Psoas muscle (tissue), 8 donors: ENCODE data around the gene DYRK1B. TPM values are rescaled to one million over a fixed set of nuclear protein-coding genes. Genes with fewer than 3 reads are reported as not detected.

ENCODE experiments used
- ATAC-seq, 4 donors: fragments of 200-7000 bp; cut with Tn5 transposase; one replicate each; pipeline ENCODE4 v1.9.1; 2020; ENCODE audit warnings: moderate library complexity in 3 of 4, mild to moderate bottlenecking in 2 of 4
- DNase-seq, 2 donors: peaks; one replicate each; pipeline ENCODE4 v3.0.0-alpha.2; 2020
- H3K27ac ChIP-seq: fragments of 200-600 bp; one replicate; pipeline ENCODE4 v1.8.0; 2022
- H3K27me3 ChIP-seq, 3 donors: fragments of 200-600 bp in 1 of 3; one replicate each; pipeline versions ENCODE4 v1.6.1 to v1.8.0; 2013 to 2022; ENCODE audit warnings: low read length in 2 of 3, mild to moderate bottlenecking in 2 of 3, moderate library complexity in 1 of 3; ENCODE audit not compliant: insufficient read depth in 3 of 3
- H3K36me3 ChIP-seq, 2 donors: fragments of 200-600 bp in 1 of 2; one replicate each; pipeline versions ENCODE4 v1.6.1 to v1.8.0; 2013 to 2022; ENCODE audit warnings: low read depth in 1 of 2, mild to moderate bottlenecking in 1 of 2, moderate library complexity in 1 of 2; ENCODE audit not compliant: insufficient read depth in 1 of 2
- H3K4me1 ChIP-seq: fragments of 200-600 bp; one replicate; pipeline ENCODE4 v1.8.0; 2022
- H3K4me3 ChIP-seq: fragments of 200-600 bp; one replicate; pipeline ENCODE4 v1.8.0; 2022; ENCODE audit warnings: mild to moderate bottlenecking
- H3K9me3 ChIP-seq: fragments of 200-600 bp; one replicate; pipeline ENCODE4 v1.8.0; 2022
- CTCF ChIP-seq: fragments of 200-600 bp; IDR thresholded peaks from one replicate; pipeline ENCODE4 v1.8.0; 2022; ENCODE audit warnings: antibody characterized with exemption
- WGBS, 3 donors: extraction: QIAGEN DNeasy Blood & Tissue Kit; methylation state at CpG; one replicate each; pipeline versions ENCODE4 v1.1.6 to v1.1.7; 2013; 5-methylcytosine and 5-hydroxymethylcytosine counted together
- intact Hi-C, 2 donors: fragments of 100-400 bp; cut with DNase I; formaldehyde crosslinking; loops; one replicate each; pipeline versions ENCODE4 v1.11.0 to v1.14.2; 2022
- polyA plus RNA-seq, 3 donors: library from polyadenylated mRNA; stranded (reverse); fragments of 200-250 nt; gene quantifications; one replicate each; pipeline ENCODE4 v1.2.3, GENCODE V29; 2013
- total RNA-seq, 4 donors: library from RNA; stranded (reverse); fragmentation: NEBNext Ultra II Directional in 2 of 4; extraction: Animal tissue kit (Norgen Biotek cat#: 25700) in 2 of 4; gene quantifications; one replicate each; pipeline versions ENCODE4 v1.2.1 to v1.2.4, GENCODE V29; 2021 to 2023
- donor health status: healthy with polysubstance abuse.
- donor health status: DM: no; HTN: no; CAD: no; lungs with moderate emphysema.
- donor health status: Bipolar disorder and iron deficiency.
- donor health status: healthy.
- donor health status: DM: yes; HTN: yes; CAD: no.
- donor health status: DM: no; HTN: no; CAD: no.
- donor health status: DM: no; HTN: no; CAD: no.
- donor health status: DM: yes; HTN: yes; CAD: no.

The DYRK1B gene
- total and polyA plus RNA-seq, 7 donors: 11.1 to 157 (median 64.5) TPM

GRCh38 chr19:39871886-39872866, 38.2 kb upstream of the DYRK1B start:
- Histone ChIP-seq H3K9me3 (no peaks in the 10 kb centered on the region), H3K27ac (no peak overlapping the region), H3K27me3 (no peaks in the 10 kb centered on the region), H3K4me1 (no peaks in the 10 kb centered on the region), H3K36me3 (no peaks in the 10 kb centered on the region), H3K4me3 (no peak overlapping the region)
- intact Hi-C loops: no loop called here
- DNase-seq (no peak), ATAC-seq (no peak)
- TF ChIP-seq CTCF: no peak
- 86 to 91% (median 87%) methylated on average over 46 to 47 of the region's 47 CpGs for WGBS, 3 donors

GRCh38 chr19:39871362-39871761, 37.4 kb upstream of the DYRK1B start:
- H3K4me3 ChIP-seq: no peak overlapping the region
- no peak for TF ChIP-seq CTCF
- ATAC-seq: no peak
- no peaks in the 10 kb centered on the region for H3K36me3 ChIP-seq
- no peak for DNase-seq
- WGBS, 3 donors: 92 to 94% (median 93%) methylated on average over 6 of the region's 6 CpGs
- H3K9me3 ChIP-seq: no peaks in the 10 kb centered on the region
- intact Hi-C loops: no loop called here
- H3K27me3 ChIP-seq: no peaks in the 10 kb centered on the region
- H3K4me1 ChIP-seq: no peaks in the 10 kb centered on the region
- H3K27ac ChIP-seq: no peak overlapping the region

GRCh38 chr19:39870171-39870971, 36.4 kb upstream of the DYRK1B start:
- H3K4me1 ChIP-seq: no peaks in the 10 kb centered on the region
- TF ChIP-seq CTCF: no peak

GRCh38 chr19:39867952-39868351, 34.0 kb upstream of the DYRK1B start:
- no peak overlapping the region for H3K4me3 ChIP-seq

More at GRCh38 chr19:39870171-39870971, 36.4 kb upstream of the DYRK1B start:
- Histone ChIP-seq H3K9me3 (no peaks in the 10 kb centered on the region), H3K36me3 (no peaks in the 10 kb centered on the region), H3K4me3 (no peak overlapping the region), H3K27ac (no peak overlapping the region), H3K27me3 (no peaks in the 10 kb centered on the region)
- ATAC-seq (no peak), DNase-seq (no peak)
- 48 to 54% (median 52%) methylated on average over 16 of the region's 16 CpGs for WGBS, 3 donors
- intact Hi-C loops: no loop called here

More at GRCh38 chr19:39867952-39868351, 34.0 kb upstream of the DYRK1B start:
- H3K36me3 ChIP-seq: no peaks in the 10 kb centered on the region
- intact Hi-C loops: no loop called here
- H3K9me3 ChIP-seq: no peaks in the 10 kb centered on the region
- no peak for ATAC-seq
- no peak for TF ChIP-seq CTCF
- 92 to 94% (median 94%) methylated on average over 6 of the region's 6 CpGs for WGBS, 3 donors
- no peak overlapping the region for H3K27ac ChIP-seq
- no peak for DNase-seq
- no peaks in the 10 kb centered on the region for H3K4me1 ChIP-seq
- H3K27me3 ChIP-seq: no peaks in the 10 kb centered on the region
